Loucy (cell line): Measurements from ENCODE around the gene SOX12.

Source experiments
- H2AFZ ChIP-seq: fragments of 200-600 bp; sonication (generic); 2 replicates; pipeline ENCODE4 v1.6.0; 2016; ENCODE audit warnings: antibody characterized with exemption, mild to moderate bottlenecking, low read length, moderate library complexity
- H3F3A ChIP-seq: fragments of 200-600 bp; 2 replicates; pipeline ENCODE4 v1.6.0; 2016; ENCODE audit warnings: antibody characterized with exemption, low read depth, mild to moderate bottlenecking
- H3K27me3 ChIP-seq: fragments of 200-600 bp; sonication (generic); 2 replicates; pipeline ENCODE4 v1.6.1; 2014; ENCODE audit warnings: low read length, mild to moderate bottlenecking; ENCODE audit not compliant: insufficient read depth, poor library complexity, severe bottlenecking
- H3K36me3 ChIP-seq: fragments of 200-600 bp; sonication (generic); 2 replicates; pipeline ENCODE4 v1.6.1; 2016; ENCODE audit warnings: low read length; ENCODE audit not compliant: insufficient read depth
- H3K4me1 ChIP-seq: fragments of 200-600 bp; sonication (generic); 2 replicates; pipeline ENCODE4 v1.5.1; 2014; ENCODE audit warnings: low read length, mild to moderate bottlenecking; ENCODE audit not compliant: insufficient read depth, poor library complexity, severe bottlenecking
- H3K4me2 ChIP-seq: fragments of 200-600 bp; sonication (generic); 2 replicates; pipeline ENCODE4 v1.6.0; 2014; ENCODE audit warnings: antibody characterized with exemption, low read length, low read depth, mild to moderate bottlenecking; ENCODE audit not compliant: poor library complexity, severe bottlenecking
- H3K4me3 ChIP-seq: fragments of 200-600 bp; sonication (generic); 2 replicates; pipeline ENCODE4 v1.5.1; 2014; ENCODE audit warnings: low read length, mild to moderate bottlenecking, mixed read lengths; ENCODE audit not compliant: poor library complexity, severe bottlenecking
- H3K79me2 ChIP-seq: fragments of 200-600 bp; sonication (generic); 2 replicates; pipeline ENCODE4 v1.6.1; 2014; ENCODE audit warnings: low read length; ENCODE audit not compliant: insufficient read depth
- H3K9ac ChIP-seq: fragments of 200-600 bp; sonication (generic); 2 replicates; pipeline ENCODE4 v1.6.0; 2014; ENCODE audit warnings: mild to moderate bottlenecking, low read depth, low read length, moderate library complexity; ENCODE audit not compliant: poor library complexity, severe bottlenecking
- H3K9me2 ChIP-seq: fragments of 200-600 bp; sonication (generic); replicated peaks from 2 replicates; pipeline ENCODE4 v1.6.1; 2016; ENCODE audit warnings: low read depth, low read length, mixed read lengths
- H3K9me3 ChIP-seq: fragments of 200-600 bp; sonication (generic); 2 replicates; pipeline ENCODE4 v1.6.1; 2014; ENCODE audit warnings: mild to moderate bottlenecking, antibody characterized with exemption, low read length, low read depth; ENCODE audit not compliant: insufficient read depth
- H4K20me1 ChIP-seq: fragments of 200-600 bp; sonication (generic); 2 replicates; pipeline ENCODE4 v1.6.0; 2014; ENCODE audit warnings: antibody characterized with exemption, low read length, mild to moderate bottlenecking; ENCODE audit not compliant: insufficient read depth, poor library complexity, severe bottlenecking
- EZH2phosphoT487 ChIP-seq: fragments of 200-600 bp; IDR thresholded peaks from 2 replicates; pipeline ENCODE4 v1.6.1; 2018; ENCODE audit warnings: antibody characterized with exemption, mild to moderate bottlenecking, moderate library complexity, borderline replicate concordance
- TF ChIP-seq, protein P1 (sequence below): fragments of 200-600 bp; sonication (generic); conservative IDR thresholded peaks from 2 replicates; pipeline ENCODE4 v1.5.1; 2014; ENCODE audit warnings: mild to moderate bottlenecking, antibody characterized with exemption, low read length

SOX12 gene

DNA sequence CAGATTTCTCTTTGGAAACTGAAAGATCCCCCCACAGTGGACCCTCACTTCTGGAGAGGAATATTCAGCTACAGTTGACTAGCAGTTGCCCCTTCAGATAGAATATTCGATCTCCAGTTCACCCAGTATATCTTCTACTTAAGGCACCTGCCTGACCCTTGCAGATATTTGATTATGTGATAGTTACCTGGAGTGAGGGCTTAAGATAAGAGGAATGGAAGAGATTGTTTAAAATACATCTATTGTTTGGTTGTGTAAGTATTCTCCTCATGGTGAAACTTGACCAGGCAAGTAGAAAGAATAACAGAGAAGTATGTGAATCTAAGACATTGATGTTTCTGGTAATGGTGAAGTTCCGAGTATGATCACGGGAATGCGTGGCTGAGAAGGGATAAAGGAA is 29.5 kb upstream of the SOX12 start:
- Histone ChIP-seq H2AFZ (no peak overlapping the region), H3K79me2 (peaks cover 41% of the 10 kb centered on the region), H3K4me3 (no peak overlapping the region), H3K4me1 (peaks cover 40% of the 10 kb centered on the region), H3K4me2 (peak overlapping the region; percentile 7), H3K9me3 (no peaks in the 10 kb centered on the region), H3K9ac (no peak overlapping the region), H4K20me1 (peaks cover 22% of the 10 kb centered on the region), H3K9me2 (no peaks in the 10 kb centered on the region), H3K36me3 (no peaks in the 10 kb centered on the region), H3F3A (no peaks in the 10 kb centered on the region; the same call in 1 of the 2 replicates), H3K27me3 (no peaks in the 10 kb centered on the region)
- TF ChIP-seq, protein P1, sequence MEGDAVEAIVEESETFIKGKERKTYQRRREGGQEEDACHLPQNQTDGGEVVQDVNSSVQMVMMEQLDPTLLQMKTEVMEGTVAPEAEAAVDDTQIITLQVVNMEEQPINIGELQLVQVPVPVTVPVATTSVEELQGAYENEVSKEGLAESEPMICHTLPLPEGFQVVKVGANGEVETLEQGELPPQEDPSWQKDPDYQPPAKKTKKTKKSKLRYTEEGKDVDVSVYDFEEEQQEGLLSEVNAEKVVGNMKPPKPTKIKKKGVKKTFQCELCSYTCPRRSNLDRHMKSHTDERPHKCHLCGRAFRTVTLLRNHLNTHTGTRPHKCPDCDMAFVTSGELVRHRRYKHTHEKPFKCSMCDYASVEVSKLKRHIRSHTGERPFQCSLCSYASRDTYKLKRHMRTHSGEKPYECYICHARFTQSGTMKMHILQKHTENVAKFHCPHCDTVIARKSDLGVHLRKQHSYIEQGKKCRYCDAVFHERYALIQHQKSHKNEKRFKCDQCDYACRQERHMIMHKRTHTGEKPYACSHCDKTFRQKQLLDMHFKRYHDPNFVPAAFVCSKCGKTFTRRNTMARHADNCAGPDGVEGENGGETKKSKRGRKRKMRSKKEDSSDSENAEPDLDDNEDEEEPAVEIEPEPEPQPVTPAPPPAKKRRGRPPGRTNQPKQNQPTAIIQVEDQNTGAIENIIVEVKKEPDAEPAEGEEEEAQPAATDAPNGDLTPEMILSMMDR: no peak
- TF ChIP-seq EZH2phosphoT487: no peak

GRCh38 chr20:297098-297924 is 28.0 kb upstream of the SOX12 start, which contains the start of gene ZCCHC3:
TSS of gene ZCCHC3 (plus strand) at chr20:297570. CDS start at chr20:297587, 17 bp downstream.
- Histone ChIP-seq H4K20me1 (peaks cover 27% of the 10 kb centered on the region), H3K4me2 (peak within 1 kb of the TSS; percentile 90), H3K4me1 (peaks cover 36% of the 10 kb centered on the region), H3K36me3 (no peaks in the 10 kb centered on the region), H2AFZ (peak within 1 kb of the TSS; percentile 85), H3K9me2 (no peaks in the 10 kb centered on the region), H3K4me3 (peak within 1 kb of the TSS; percentile 85), H3K79me2 (peaks cover 49% of the 10 kb centered on the region), H3K27me3 (no peaks in the 10 kb centered on the region), H3K9ac (peak within 1 kb of the TSS; percentile 93), H3K9me3 (no peaks in the 10 kb centered on the region), H3F3A (no peaks in the 10 kb centered on the region; the same call in 1 of the 2 replicates)
- TF ChIP-seq, protein P1: no peak; the same call in 1 of the 2 replicates
- TF ChIP-seq EZH2phosphoT487: no peak

GRCh38 chr20:297925-298775 is 27.2 kb upstream of the SOX12 start:
- no peak for TF ChIP-seq EZH2phosphoT487
- TF ChIP-seq, protein P1: no peak
- Histone ChIP-seq H3K9me2 (no peaks in the 10 kb centered on the region), H4K20me1 (peaks cover 27% of the 10 kb centered on the region), H3K4me1 (peaks cover 41% of the 10 kb centered on the region), H3K79me2 (peaks cover 49% of the 10 kb centered on the region), H3K27me3 (no peaks in the 10 kb centered on the region), H3K4me2 (peak overlapping the region; percentile 88), H3F3A (no peaks in the 10 kb centered on the region; the same call in 1 of the 2 replicates), H3K9me3 (no peaks in the 10 kb centered on the region), H3K4me3 (peak overlapping the region; percentile 85), H3K36me3 (no peaks in the 10 kb centered on the region), H2AFZ (peak overlapping the region; percentile 50; the same call in 1 of the 2 replicates), H3K9ac (peak overlapping the region; percentile 93)
